Heart left ventricle (tissue), 16 donors: ENCODE data around the gene KRT6B. TPM values are rescaled to one million over a fixed set of nuclear protein-coding genes. Genes with fewer than 3 reads are reported as not detected.
A peak's percentile ranks its signal among the peaks of the same experiment; 100 is the strongest.
"Not testable (repeated sequence)": the region's sequence is repeated elsewhere in the genome, so short reads cannot be mapped to it uniquely, and the experiment has no call there.

Experiments used
- ATAC-seq, 4 donors: fragments of 200-7000 bp; cut with Tn5 transposase; one replicate each; pipeline ENCODE4 v1.9.1; 2020 to 2022; ENCODE audit warnings: moderate library complexity in 4 of 4, mild to moderate bottlenecking in 3 of 4, moderate number of reproducible peaks in 1 of 4
- DNase-seq, 5 donors: peaks; one replicate each; pipeline ENCODE4 v3.0.0-alpha.2; 2020
- H3K27ac ChIP-seq, 12 donors: fragments of 200-600 bp; sonication (generic) in 4 of 12; one replicate each; pipeline versions ENCODE4 v1.5.0 to v1.8.0; 2016 to 2022; ENCODE audit warnings: mild to moderate bottlenecking in 2 of 12
- H3K27me3 ChIP-seq, 9 donors: fragments of 200-600 bp; sonication (generic) in 2 of 9; one replicate each; pipeline versions ENCODE4 v1.5.1 to v1.8.0; 2016 to 2022; ENCODE audit warnings: mild to moderate bottlenecking in 3 of 9
- H3K36me3 ChIP-seq, 9 donors: fragments of 200-600 bp; sonication (generic) in 2 of 9; one replicate each; pipeline versions ENCODE4 v1.5.0 to v1.8.0; 2018 to 2022; ENCODE audit warnings: mild to moderate bottlenecking in 2 of 9
- H3K4me1 ChIP-seq, 12 donors: fragments of 200-600 bp; sonication (generic) in 4 of 12; one replicate each; pipeline versions ENCODE4 v1.5.0 to v1.8.0; 2016 to 2022; ENCODE audit warnings: mild to moderate bottlenecking in 3 of 12
- H3K4me3 ChIP-seq, 12 donors: fragments of 200-600 bp; sonication (generic) in 4 of 12; one replicate each; pipeline versions ENCODE4 v1.5.0 to v1.8.0; 2017 to 2022; ENCODE audit warnings: mild to moderate bottlenecking in 9 of 12, moderate library complexity in 4 of 12
- H3K9me3 ChIP-seq, 12 donors: fragments of 200-600 bp; sonication (generic) in 4 of 12; one replicate each; pipeline versions ENCODE4 v1.5.0 to v1.8.0; 2016 to 2022; ENCODE audit warnings: mild to moderate bottlenecking in 1 of 12
- CTCF ChIP-seq, 12 donors: fragments of 200-600 bp; sonication (generic) in 4 of 12; IDR thresholded peaks; one replicate each; pipeline versions ENCODE4 v1.5.0 to v1.8.0; 2018 to 2022; ENCODE audit warnings: antibody characterized with exemption in 12 of 12, mild to moderate bottlenecking in 5 of 12
- POLR2A ChIP-seq, 2 donors: fragments of 450-650 bp; IDR thresholded peaks; one replicate each; pipeline ENCODE4 v1.6.1; 2017; ENCODE audit warnings: antibody characterized with exemption in 2 of 2, mild to moderate bottlenecking in 2 of 2, moderate library complexity in 2 of 2
- WGBS, 4 donors: extraction: QIAGEN DNeasy Blood & Tissue Kit in 2 of 4; methylation state at CpG; one replicate each; pipeline versions ENCODE4 v1.1.5 to v1.1.7; 2013 to 2018; 5-methylcytosine and 5-hydroxymethylcytosine counted together
- intact Hi-C, 10 donors: fragments of 100-400 bp; cut with DNase I; formaldehyde crosslinking; loops; one replicate each; pipeline versions ENCODE4 v1.11.1 to v1.14.2; 2022
- polyA plus RNA-seq, 2 donors: library from polyadenylated mRNA; stranded (reverse); fragments of 200-250 nt; gene quantifications; one replicate each; pipeline ENCODE4 v1.2.3, GENCODE V29; 2013
- total RNA-seq, 9 donors: library from RNA; depleted of rRNA in 2 of 9; stranded (reverse); fragments of >200 nt in 2 of 9; fragmentation: NEBNext Ultra II Directional in 3 of 9; extraction: Animal tissue kit (Norgen Biotek cat#: 25700) in 3 of 9; gene quantifications; one replicate each; pipeline versions ENCODE4 v1.1.0 to v1.2.4, GENCODE V29; 2016 to 2023
- donor health status: ischemic (EF 13 %, LVEDD 7.1; RV severe dilation, severe dysfunction).
- donor health status: healthy with polysubstance abuse.
- donor health status: DM: no; HTN: yes; CAD: no.
- donor health status: DM: no; HTN: no; CAD: no.
- donor health status: ischemic (EF 25% LVEDD 6.9; RV normal size, moderate dysfunction).
- donor health status: ischemic (EF 25% LVEDD 5.7; RV mildly dilated, moderate dysfunction).
- donor health status: healthy.
- donor health status: DM: yes; HTN: yes; CAD: no.
- donor health status: ischemic (EF 35%, LVEDD 5.7; RV mildly dilated, moderate dysfunction).
- donor health status: nonischemic (EF 11% LVEDD 7.7; RV severe dilation, severe dysfunction).
- donor health status: DM: yes; HTN: yes; CAD: no.
- donor health status: PGD.
- donor health status: ischemic (EF 29% LVEDD 5.4; RV normal size, mild dysfunction).
- donor health status: nonischemic (EF 23%, LVEDD 6.1; RV moderate dilation, normal function).

KRT6B gene
- total and polyA plus RNA-seq, 11 donors: not detected

- DNase-seq (no peak), ATAC-seq (no peak)
- peak overlapping the region in 2 of 12 donors; percentile 11 to 66 for H3K27ac ChIP-seq
- no peaks in the 10 kb centered on the region for H3K36me3 ChIP-seq
- WGBS, 4 donors: 48 to 59% (median 50%) methylated on average over 3 of the region's 3 CpGs
- intact Hi-C loops: loop anchor here in 1 of 10 donors (10.0 kb wide), 1 partner anchor 81 kb away; no protein-coding TSS in a partner anchor
- no peak overlapping the region for H3K4me3 ChIP-seq
- H3K27me3 ChIP-seq: peaks cover 0 to 16% (median 0%) of the 10 kb centered on the region in 9 donors
- H3K9me3 ChIP-seq: no peaks in the 10 kb centered on the region
- TF ChIP-seq CTCF (IDR thresholded peaks at IDR 0.05) (no peak), POLR2A (IDR thresholded peaks at IDR 0.05) (no peak)
- H3K4me1 ChIP-seq: peaks cover 0 to 25% (median 5%) of the 10 kb centered on the region in 12 donors
Observed at GRCh38 chr12:52495389-52495788, 43.4 kb upstream of the KRT6B start.

GRCh38 chr12:52494518-52494917 is 42.6 kb upstream of the KRT6B start:
- 33 to 57% (median 48%) methylated on average over 4 of the region's 4 CpGs for WGBS, 4 donors
- Histone ChIP-seq H3K4me1 (peaks cover 0 to 25% (median 5%) of the 10 kb centered on the region in 12 donors), H3K27me3 (peaks cover 0 to 16% (median 0%) of the 10 kb centered on the region in 9 donors), H3K27ac (peak overlapping the region in 1 of 12 donors; percentile 66), H3K9me3 (no peaks in the 10 kb centered on the region), H3K36me3 (no peaks in the 10 kb centered on the region), H3K4me3 (no peak overlapping the region)
- ATAC-seq (peak in 3 of 4 donors; percentile 22 to 74 (median 62)), DNase-seq (peak in 1 of 5 donors; percentile 68)
- no peak for TF ChIP-seq CTCF (IDR thresholded peaks at IDR 0.05)
- TF ChIP-seq POLR2A (IDR thresholded peaks at IDR 0.05): no peak
- intact Hi-C loops: loop anchor here in 1 of 10 donors (10.0 kb wide), 1 partner anchor 80 kb away; no protein-coding TSS in a partner anchor

- WGBS, 4 donors: 87 to 90% (median 88%) methylated on average over 1 of the region's 1 CpG
- intact Hi-C loops: loop anchor here in 1 of 10 donors (10.0 kb wide), 1 partner anchor 79 kb away; no protein-coding TSS in a partner anchor
- ATAC-seq: no peak
- peaks cover 0 to 25% (median 5%) of the 10 kb centered on the region in 12 donors for H3K4me1 ChIP-seq
- TF ChIP-seq POLR2A (IDR thresholded peaks at IDR 0.05) (no peak), CTCF (IDR thresholded peaks at IDR 0.05) (no peak)
- peaks cover 0 to 16% (median 3%) of the 10 kb centered on the region in 9 donors for H3K27me3 ChIP-seq
- no peaks in the 10 kb centered on the region for H3K9me3 ChIP-seq
- no peak for DNase-seq
- no peak overlapping the region for H3K27ac ChIP-seq
- no peak overlapping the region for H3K4me3 ChIP-seq
- H3K36me3 ChIP-seq: no peaks in the 10 kb centered on the region
Observed at GRCh38 chr12:52494100-52494499, 42.2 kb upstream of the KRT6B start.

- Histone ChIP-seq H3K4me3 (no peak within 1 kb of the TSS), H3K27me3 (peaks cover 0 to 16% (median 3%) of the 10 kb centered on the region in 9 donors), H3K4me1 (peaks cover 0 to 25% (median 5%) of the 10 kb centered on the region in 12 donors), H3K27ac (no peak within 1 kb of the TSS), H3K36me3 (no peaks in the 10 kb centered on the region), H3K9me3 (no peaks in the 10 kb centered on the region)
- 86 to 93% (median 89%) methylated on average over 2 of the region's 2 CpGs for WGBS, 4 donors
- intact Hi-C loops: loop anchor here in 1 of 10 donors (10.0 kb wide), 1 partner anchor 78 kb away; no protein-coding TSS in a partner anchor
- TF ChIP-seq CTCF (IDR thresholded peaks at IDR 0.05): no peak
- no peak for TF ChIP-seq POLR2A (IDR thresholded peaks at IDR 0.05)
- no peak for ATAC-seq
- no peak for DNase-seq
Observed at GRCh38 chr12:52493172-52493571, 41.2 kb upstream of the KRT6B start, which contains the start of gene KRT6A. Gene KRT6A, minus strand, starts transcription at chr12:52493257. Its CDS starts 69 bp downstream, at chr12:52493188.

GRCh38 chr12:52492405-52492804 is 40.5 kb upstream of the KRT6B start:
- not testable (repeated sequence) for ATAC-seq, DNase-seq, H3K9me3 ChIP-seq, H3K4me3 ChIP-seq, H3K36me3 ChIP-seq, H3K27ac ChIP-seq
- Histone ChIP-seq H3K27me3 (peaks cover 0 to 16% (median 0%) of the 10 kb centered on the region in 9 donors), H3K4me1 (peaks cover 0 to 25% (median 5%) of the 10 kb centered on the region in 12 donors)
- intact Hi-C loops: loop anchor here in 1 of 10 donors (10.0 kb wide), 1 partner anchor 78 kb away; no protein-coding TSS in a partner anchor
- WGBS, 4 donors: 92 to 94% (median 93%) methylated on average over 5 to 6 of the region's 6 CpGs

GRCh38 chr12:52491495-52491894 is 39.5 kb upstream of the KRT6B start:
- H3K27ac ChIP-seq, H3K36me3 ChIP-seq, H3K9me3 ChIP-seq, ATAC-seq, H3K4me3 ChIP-seq, DNase-seq: not testable (repeated sequence)
- Histone ChIP-seq H3K4me1 (peaks cover 0 to 24% (median 5%) of the 10 kb centered on the region in 12 donors), H3K27me3 (peaks cover 0 to 16% (median 3%) of the 10 kb centered on the region in 9 donors)
- intact Hi-C loops: loop anchor here in 1 of 10 donors (10.0 kb wide), 1 partner anchor 77 kb away; no protein-coding TSS in a partner anchor
- WGBS, 4 donors: 76 to 86% (median 84%) methylated on average over 8 of the region's 8 CpGs
